Epidermal melanocyte (primary cell): Measurements from ENCODE around the gene MICAL1.

ENCODE experiments used
- DNase-seq: peaks from one replicate; pipeline ENCODE4 v3.0.0; 2011; ENCODE audit warnings: low spot score; ENCODE audit not compliant: insufficient read length

Gene MICAL1, protein sequence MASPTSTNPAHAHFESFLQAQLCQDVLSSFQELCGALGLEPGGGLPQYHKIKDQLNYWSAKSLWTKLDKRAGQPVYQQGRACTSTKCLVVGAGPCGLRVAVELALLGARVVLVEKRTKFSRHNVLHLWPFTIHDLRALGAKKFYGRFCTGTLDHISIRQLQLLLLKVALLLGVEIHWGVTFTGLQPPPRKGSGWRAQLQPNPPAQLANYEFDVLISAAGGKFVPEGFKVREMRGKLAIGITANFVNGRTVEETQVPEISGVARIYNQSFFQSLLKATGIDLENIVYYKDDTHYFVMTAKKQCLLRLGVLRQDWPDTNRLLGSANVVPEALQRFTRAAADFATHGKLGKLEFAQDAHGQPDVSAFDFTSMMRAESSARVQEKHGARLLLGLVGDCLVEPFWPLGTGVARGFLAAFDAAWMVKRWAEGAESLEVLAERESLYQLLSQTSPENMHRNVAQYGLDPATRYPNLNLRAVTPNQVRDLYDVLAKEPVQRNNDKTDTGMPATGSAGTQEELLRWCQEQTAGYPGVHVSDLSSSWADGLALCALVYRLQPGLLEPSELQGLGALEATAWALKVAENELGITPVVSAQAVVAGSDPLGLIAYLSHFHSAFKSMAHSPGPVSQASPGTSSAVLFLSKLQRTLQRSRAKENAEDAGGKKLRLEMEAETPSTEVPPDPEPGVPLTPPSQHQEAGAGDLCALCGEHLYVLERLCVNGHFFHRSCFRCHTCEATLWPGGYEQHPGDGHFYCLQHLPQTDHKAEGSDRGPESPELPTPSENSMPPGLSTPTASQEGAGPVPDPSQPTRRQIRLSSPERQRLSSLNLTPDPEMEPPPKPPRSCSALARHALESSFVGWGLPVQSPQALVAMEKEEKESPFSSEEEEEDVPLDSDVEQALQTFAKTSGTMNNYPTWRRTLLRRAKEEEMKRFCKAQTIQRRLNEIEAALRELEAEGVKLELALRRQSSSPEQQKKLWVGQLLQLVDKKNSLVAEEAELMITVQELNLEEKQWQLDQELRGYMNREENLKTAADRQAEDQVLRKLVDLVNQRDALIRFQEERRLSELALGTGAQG

DNA sequence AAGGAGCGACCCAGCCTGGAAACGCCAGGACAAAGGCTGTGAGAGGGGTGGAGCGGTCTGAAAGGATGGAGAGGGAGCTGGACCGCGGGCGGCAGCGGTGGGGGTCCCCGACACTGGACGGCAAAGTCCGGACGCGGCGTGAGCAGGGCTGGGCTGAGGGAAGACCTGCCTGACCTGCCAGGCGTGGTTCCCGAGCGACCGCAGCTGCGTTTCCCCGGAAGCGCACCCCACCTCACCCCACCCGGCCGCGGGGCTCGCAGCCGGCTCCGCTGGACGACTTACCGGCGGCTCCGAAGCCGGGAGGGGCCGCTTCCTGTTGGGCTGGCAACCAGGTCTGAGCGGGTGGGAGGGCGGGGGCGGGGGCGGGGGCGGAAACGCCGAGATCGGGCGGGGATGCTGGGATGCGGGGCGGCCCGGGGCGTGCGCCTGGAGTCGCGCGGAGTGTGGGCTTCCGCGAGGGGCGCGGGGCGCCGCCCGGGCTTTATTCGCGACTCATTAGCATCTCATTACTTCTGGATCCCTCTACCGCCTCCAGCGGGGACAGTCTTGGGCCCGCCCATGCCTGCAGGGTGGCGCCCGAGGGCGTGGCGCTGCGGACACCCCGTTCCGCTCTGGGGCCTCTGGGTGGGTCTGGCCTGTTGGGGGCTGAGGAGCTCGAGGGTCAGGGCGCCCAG lies at the start of gene MICAL1:
Gene MICAL1, minus strand, starts transcription at position 336 of the 674 bp plus-strand sequence. CDS start 1,576 bp downstream, outside the sequence.
- peak; percentile 29 for DNase-seq

DNA sequence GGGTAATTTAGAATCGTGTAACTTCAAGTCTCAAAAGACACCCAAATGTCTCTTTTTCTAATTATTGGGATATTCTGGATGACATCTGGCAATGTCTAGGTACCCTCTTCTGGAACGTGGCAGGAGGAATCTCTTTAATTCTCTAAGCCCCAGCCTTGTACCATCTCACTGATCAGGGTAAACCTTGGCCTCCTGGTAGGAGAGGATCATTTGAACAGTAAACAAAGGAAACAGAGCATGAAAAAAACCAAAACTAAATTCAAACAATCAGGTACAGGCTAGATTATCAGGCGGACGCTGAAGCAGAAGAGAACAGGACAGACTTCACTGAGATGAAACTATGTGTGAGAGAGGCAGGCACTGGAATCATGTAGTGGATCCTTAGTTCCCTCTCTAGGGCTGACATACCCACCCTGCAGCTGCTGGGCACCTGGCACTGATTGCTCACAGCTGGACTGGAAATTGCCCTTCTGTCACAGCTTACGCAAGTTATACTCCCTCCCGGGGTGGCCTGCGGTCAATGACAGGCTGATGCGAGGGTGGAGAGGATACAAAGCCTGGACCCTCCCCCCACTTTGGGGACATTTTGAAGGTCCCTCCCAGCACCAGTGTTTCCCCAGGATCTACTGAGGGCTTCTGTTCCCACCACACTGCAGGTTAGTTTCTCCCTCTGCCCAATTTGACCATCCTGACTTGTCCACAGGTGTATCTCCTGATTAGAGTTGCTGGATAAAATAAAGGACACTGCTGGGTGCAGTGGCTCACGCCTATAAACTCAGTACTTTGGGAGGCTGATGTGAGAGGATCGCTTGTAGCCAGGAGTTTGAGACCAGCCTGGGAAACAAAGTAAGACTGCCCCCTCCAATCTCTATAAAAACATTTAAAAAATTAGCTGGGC lies 48.0 kb upstream of the MICAL1 start:
- no peak for DNase-seq

DNA sequence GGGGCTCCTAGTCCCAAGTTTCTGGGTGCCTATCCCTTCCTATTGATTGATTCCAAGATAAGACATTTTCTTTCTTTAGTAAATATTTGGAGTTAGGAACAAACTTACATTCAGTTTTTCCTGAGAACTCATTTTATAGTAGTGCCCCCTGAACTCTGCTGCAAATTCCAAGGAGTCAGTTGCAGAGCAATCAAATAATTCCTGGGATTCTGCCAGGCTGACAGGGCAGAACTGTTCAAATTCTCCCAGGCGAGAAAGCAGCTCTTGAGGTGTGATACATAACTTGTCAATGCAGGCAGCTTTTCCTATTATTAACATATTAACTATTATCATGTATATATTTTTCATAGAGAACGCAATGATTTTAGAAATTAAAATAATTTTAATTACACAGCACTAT lies 43.4 kb upstream of the MICAL1 start:
- DNase-seq = no peak

DNA sequence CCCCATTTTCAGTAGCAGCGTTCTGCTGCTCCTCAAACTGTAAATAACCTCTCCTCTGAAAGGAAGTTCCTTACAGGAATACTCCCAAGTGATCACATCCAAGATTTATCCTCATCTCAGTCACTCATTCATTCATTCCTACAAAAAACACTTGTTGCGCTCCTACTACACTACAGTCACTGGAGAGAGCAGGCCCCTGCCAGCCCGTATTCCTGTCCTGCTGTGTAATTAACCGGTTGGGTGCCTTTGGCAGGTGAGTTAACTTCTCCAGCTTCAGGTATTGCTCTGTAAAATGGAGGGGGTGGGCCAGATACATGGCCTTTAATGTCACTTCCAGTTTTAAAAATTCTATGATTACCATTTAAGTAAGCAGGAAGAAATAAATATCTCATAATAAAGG lies 42.5 kb upstream of the MICAL1 start:
- no peak for DNase-seq

DNA sequence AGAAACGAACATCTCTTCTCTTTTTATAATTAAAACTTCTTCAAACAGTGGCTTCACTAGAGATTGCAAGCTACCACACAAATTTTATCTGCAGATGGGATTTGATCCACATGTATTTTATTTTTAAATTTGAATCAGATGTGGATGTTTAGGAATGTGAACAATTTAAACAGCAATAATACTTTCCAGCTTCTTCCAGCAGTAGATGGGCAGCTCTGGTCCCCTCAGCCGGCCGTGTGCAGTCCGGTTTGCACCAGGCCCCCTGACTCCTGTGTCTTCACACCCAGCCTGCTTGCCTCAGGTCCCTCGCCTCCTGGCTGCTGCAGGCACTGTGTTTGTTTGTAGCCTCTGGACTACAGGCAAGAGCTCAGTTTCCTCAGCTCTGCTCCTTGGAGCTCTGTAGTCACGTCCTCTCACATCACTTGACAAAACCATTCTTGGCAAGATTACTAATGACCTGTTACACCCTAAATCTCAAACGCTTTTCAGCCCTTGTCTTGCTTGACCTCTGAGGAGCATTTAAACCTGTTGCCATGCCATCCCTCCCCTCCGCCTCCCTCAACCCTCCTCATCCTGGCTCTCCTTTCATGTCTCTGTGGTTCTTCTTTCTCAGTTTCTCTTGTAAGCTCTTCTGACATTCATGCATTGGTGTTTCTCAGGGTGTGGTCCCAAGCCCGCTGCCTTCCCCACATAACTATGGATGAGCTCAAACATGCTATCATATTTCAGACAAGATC lies 40.6 kb upstream of the MICAL1 start:
- DNase-seq = no peak

DNA sequence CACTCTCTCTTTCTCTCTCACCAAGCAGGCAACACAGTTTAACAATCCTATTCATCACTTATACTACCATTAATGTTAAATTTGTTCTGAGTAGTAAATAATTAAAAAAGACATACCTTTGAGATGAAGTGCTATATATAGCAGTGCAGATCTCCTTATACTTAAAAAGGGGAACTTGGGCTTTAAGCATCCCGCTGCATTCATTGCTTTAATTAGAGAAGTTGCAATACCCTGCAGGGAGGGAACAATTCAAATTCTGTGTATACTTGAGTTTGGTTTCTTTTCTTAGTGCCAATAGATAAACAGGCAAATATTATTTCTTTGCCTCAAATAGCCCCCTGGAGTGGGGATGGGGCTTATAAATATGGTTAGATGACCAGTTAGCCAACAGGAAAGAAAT lies 38.3 kb upstream of the MICAL1 start:
- no peak for DNase-seq

DNA sequence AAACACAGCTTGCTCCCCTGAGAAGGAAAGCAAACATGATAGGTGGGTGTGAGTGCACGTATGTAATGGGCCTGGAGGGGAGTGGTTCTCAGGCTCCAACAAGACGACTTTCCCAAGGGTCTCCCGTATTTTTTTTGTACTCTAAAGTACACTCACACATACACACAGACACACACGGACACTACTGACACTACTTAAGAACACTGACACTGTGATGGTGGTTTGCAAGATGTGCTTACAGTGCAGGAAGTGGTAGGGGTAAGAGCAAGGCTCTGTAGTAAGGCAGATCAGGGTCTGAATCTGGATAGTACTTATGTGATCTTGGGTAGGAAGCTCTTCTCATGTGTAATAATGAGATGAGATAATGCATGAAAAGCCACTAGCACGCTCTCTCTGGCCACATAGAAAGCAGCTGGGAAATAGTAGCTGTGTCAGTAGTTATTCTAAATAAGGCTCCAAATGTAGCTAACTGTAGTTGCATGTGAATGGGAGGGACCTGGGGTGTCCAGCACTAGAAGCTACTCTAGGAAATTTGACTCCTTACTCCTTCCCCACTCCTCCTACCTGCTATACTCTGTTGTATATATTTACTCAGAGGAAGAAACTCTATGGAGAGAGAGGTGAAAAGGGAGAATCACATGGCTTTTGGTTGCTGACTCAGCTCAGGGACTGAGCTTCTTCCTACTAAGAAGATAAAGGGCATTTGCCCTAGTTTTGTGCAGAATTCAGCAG lies 35.8 kb upstream of the MICAL1 start:
- no peak for DNase-seq

DNA sequence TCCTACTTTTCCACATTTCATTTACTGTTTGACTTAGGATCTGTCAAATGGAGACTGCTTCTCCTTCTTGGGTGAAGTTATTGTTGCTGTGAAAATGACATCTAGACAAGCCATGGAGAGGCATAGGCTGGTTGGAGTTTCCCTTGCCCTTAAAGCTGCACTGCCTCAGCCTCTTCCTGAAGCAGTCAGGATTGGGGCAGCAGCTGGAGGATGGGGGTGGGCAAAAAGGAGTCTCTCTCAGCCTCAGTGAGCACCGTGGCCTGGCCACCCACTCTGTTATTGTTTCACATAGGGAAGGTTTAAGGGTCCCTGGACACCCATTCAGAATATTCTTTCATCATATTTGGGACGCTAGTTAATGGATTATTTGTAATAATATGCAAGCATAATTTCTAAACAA lies 35.1 kb upstream of the MICAL1 start:
- DNase-seq = no peak

DNA sequence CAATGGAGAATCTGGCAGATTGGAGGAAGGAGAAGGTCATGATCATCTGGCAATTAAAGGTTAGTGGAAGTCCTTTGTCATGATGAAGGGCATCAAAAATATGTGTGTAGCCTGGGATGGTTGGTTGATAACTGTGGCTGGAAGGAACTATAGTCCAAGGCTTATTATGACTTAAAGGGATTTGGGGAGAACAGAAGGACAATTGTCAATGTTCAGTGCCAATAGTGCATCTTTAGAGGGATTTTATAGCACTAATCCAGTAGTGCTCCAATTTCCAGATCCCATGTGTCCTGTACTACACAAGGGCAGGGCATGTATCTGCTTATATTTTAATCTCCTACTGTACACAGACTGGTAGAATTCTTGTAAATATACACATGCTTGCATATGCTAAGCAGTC lies 32.4 kb upstream of the MICAL1 start:
- DNase-seq = no peak

DNA sequence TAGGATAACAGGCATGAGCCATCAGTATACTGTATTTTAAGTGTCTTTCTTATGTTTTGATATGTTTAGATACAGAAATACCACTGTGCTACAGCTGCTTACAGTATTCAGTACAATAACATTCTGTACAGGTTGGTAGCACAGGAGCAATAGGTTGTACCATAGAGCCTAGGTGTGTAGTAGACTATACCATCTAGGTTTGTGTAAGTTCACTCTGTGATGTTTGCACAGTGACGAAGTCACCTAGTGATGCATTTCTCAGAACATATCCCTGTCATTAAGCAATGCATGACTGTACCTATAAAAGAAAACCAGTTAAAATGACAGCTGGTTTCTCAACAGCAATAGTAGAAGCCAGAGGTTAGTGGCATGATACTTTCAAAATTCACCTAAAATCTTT lies 30.5 kb upstream of the MICAL1 start:
- no peak for DNase-seq

DNA sequence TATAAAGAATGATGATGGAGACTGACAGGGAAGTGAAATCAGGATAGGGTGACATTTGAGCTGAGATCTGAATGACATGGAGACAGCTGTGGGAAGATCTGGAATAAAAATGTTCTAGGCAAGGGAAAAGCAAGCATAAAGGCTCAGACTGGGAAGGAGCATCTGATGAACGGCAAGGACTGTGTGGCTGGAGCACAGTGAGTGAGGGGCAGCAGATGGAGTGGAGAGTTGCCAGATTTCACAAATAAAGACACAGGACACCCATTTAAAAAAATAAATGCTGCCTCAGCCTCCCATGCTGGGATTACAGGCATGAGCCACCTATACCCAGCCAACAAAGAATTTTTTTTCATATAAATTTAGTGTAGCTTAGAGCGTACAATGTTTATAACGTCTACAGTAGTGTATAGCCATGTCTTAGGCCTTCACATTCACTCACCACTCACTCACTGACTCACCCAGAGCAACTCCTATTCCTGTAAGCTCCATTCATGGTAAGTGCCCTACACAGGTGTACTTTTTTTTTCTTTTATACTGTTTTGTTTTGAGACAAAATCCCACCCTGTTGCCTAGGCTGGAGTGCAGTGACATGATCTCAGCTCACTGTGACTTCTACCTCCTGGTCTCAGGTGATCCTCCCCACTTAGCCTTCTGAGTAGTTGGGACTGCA lies 29.8 kb upstream of the MICAL1 start:
- no peak for DNase-seq

DNA sequence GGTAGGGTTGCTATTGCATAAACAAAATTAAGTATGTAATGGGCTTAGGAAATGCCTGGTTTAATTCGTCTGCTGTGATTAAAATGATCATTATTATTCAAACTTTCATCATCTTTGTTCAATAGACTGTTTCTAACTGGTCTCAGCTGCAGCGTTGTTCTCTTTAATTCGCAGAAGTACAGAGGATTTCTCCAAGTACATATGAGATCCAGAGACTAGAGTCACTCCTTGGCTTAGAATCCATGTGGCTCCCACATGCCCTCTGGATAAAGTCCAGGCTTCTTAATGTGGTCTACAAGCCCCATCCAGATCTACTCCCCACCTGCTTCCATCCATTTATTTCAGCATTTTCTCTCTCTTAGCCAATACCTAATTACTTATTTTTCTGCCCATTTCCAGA lies 28.6 kb upstream of the MICAL1 start:
- no peak for DNase-seq

DNA sequence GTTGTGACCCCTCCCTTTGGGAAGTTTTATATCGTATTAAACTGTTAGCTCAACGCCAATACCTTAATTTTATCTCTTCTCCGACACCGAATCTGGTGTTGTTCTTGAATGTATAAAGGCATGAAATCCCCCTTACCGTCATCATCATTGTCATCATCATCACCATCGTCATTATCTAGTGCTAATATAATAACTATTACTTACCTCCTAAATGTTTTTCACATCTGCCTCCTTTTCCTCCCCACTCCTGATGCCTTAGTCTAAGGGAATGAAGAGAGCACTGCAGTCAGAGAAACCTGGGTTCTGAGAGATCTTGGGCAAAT lies 28.1 kb upstream of the MICAL1 start:
- no peak for DNase-seq

DNA sequence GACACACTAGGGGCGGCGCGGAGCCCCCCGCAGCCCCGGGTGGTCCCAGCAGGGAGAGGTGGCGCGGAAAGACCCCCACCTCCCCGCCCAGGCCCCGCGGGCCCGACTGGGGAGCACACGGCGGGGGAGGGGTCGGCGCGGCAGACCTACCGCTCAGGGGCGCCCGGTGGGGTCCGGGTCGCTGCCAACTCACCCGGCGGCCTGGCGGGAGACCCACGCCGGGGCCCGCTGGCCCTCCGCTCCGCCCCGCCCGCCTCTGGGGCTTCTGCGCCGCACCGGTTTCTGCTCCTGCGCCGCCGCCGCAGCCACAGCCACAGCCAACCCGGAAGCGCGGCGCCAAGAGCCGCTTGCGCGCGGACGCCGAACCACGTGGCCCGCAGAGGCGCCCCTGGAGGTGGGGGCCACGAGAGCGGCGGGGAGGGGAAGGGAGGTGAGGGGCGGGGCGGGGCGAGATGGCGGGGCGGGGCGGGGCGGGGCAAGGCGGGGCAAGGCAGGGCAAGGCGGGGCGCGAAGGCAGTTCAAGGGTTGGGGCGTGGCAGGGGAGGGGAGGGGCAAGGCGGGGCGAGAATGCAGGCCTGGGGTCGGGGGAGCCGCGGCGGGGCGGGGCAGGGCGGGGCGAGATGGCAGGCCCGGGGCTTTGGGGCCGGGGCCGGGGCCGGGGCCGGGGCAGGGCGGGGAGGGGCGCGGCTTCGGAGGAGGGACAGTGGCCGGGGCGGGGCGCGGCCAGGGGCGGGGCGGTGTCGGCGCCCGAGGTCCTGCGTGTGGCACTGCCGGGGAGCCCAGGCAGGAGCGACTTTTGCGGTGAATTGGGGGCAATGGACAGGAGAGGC lies 27.5 kb upstream of the MICAL1 start, which contains the start of gene ZBTB24:
Gene ZBTB24, minus strand, starts transcription at position 315 of the 830 bp plus-strand sequence. CDS start 1,193 bp downstream, outside the sequence.
- peak; percentile 67 for DNase-seq

DNA sequence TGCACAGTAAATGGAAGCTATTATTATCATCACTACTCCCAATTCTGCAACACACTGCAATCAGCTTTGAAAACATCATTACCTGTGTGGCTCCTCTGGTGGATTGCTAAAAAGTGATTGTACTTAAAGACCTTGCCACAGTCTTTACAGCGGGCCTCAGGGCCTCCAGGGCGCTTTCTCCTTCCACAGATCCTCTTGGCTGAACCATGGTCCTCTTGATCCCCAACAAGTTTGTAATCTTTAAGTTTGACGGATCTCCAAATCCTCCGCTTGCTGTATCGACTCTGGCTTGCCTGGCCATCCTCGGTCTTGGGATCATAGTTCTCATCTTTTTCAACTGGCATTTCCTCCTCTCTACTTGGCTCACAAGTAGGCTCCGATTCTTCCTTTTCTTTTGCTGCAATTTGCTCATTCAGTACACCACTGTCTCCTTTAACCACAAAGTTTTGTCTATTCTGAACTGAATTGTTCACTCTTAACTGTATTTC lies 25.5 kb upstream of the MICAL1 start:
- no peak for DNase-seq

DNA sequence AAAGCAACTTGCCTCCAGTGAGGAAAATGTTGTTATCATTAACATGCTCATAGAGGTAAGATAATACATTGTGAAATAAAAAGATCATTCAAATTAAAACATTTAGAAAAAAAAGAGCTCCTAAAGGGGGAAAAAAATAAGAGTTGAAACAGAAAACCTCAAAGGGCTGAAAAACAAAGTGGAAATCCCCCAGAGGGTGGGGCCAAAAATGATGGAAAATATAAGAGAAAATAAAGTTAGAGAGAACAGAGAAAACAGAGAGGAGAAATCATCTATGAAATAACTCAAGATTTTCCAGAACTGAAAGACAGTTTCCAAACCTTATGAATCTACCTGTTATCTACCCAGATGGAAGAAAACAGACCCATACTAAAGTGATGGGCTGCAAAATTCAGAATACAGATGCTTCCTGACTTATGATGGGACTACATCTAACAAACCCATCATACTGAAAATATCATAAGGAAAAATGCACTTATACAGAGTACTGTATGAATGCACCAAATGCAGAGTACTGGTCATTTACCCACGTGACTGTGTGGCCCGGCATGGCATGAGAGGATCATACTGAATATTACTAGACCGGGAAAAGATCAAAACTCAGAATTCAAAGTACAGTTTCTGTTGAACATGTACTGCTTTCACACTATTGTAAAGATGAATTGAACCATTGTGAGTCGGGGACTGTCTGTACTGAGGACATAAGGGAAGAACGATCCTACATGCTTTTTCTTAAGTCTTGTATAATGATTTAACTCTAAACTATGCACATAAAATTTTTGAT lies 23.5 kb upstream of the MICAL1 start:
- no peak for DNase-seq
